K562 (cell line): Measurements from ENCODE around the gene ARHGAP23. TPM values are rescaled to one million over a fixed set of nuclear protein-coding genes. Genes with fewer than 3 reads are reported as not detected.

Experiments
- BCLAF1 ChIP-seq, 2 experiments: fragments of 450-650 bp in 1 of 2; IDR thresholded peaks; 2 replicates each; pipeline ENCODE4 v1.6.1; 2011 to 2017; ENCODE audit warnings: low read depth in 2 of 2, antibody characterized with exemption in 1 of 2, borderline replicate concordance in 1 of 2, low read length in 1 of 2, mild to moderate bottlenecking in 1 of 2, mixed read lengths in 1 of 2; ENCODE audit not compliant: control insufficient read depth in 1 of 2
- NFIX ChIP-seq: fragments of 250-450 bp; sonication (Bioruptor Pico); IDR thresholded peaks from 2 replicates; pipeline ENCODE4 v1.4.0; 2020; ENCODE audit warnings: low read depth, mild to moderate bottlenecking, moderate library complexity
- PHF21A ChIP-seq: fragments of 450-650 bp; IDR thresholded peaks from 2 replicates; pipeline ENCODE4 v1.6.1; 2017; ENCODE audit warnings: low read depth, borderline replicate concordance
- ZBTB2 ChIP-seq: fragments of 450-650 bp; IDR thresholded peaks from 2 replicates; pipeline ENCODE4 v1.6.1; 2016; ENCODE audit warnings: antibody characterized with exemption
- polyA plus RNA-seq, 8 experiments: library from polyadenylated mRNA; depleted of rRNA in 4 of 8; stranded (reverse) in 5 of 8; unstranded in 3 of 8; fragments of >200 nt; fragmentation: Nextera tagmentation in 2 of 8; fragmentation: Illumina TruSeq in 1 of 8; extraction: Ambion mirVana in 2 of 8; extraction: Trizol in 1 of 8; gene quantifications; 2 replicates each; pipeline versions ENCODE4 v1.2.1 to v1.2.3, GENCODE V29; 2011 to 2014; ENCODE audit warnings: inconsistent platforms in 1 of 8, missing spikeins in 1 of 8
- total RNA-seq, 7 experiments: library from RNA; depleted of rRNA in 6 of 7; stranded (reverse); fragments of >200 nt in 6 of 7; fragmentation: Illumina TruSeq in 2 of 7; extraction: Trizol in 2 of 7; gene quantifications; 2 replicates each; pipeline versions ENCODE4 v1.2.1 to v1.2.3, GENCODE V29; 2011 to 2021; ENCODE audit warnings: low replicate concordance in 1 of 7

The ARHGAP23 gene
- total and polyA plus RNA-seq, 9 of the 15 experiments (the other 6 are each of a cell fraction or from before 2014, with no cell fraction given): 0.01 to 2.7 (median 0.70) TPM

GRCh38 chr17:38404174-38404943, 23.9 kb upstream of the ARHGAP23 start (continued):
- TF ChIP-seq ZBTB2 (no peak), PHF21A (no peak), NFIX (CRISPR knock-in tag) (no peak), BCLAF1 (IDR thresholded peaks at IDR 0.05; ENCODE audit: borderline replicate concordance in 1 of 2, control insufficient read depth in 1 of 2, low read depth in 2 of 2, low read length in 1 of 2) (no peak)
- TF ChIP-seq, all 486 proteins: peak for 0
